GM18951 (cell line): ENCODE measurements around the gene FOXO3.
"Not testable (repeated sequence)": the region's sequence is repeated elsewhere in the genome, so short reads cannot be mapped to it uniquely, and the experiment has no call there.

Experiments
- POLR2A ChIP-seq: IDR thresholded peaks from 4 replicates; pipeline ENCODE4 v1.6.1; 2011; ENCODE audit warnings: mild to moderate bottlenecking; ENCODE audit not compliant: insufficient read length, insufficient read depth; ENCODE audit errors: extremely low read depth
- in situ Hi-C: fragments of 300-500 bp; cut with MboI; formaldehyde crosslinking; loops from one replicate; pipeline ENCODE4 v1.12.0; 2022; ENCODE audit warnings: low sequenced_read_pairs, mixed read lengths, inconsistent platforms; ENCODE audit not compliant: unreplicated experiment

FOXO3 gene

GRCh38 chr6:108650325-108650724, 89.6 kb downstream of the FOXO3 start:
- no peak for TF ChIP-seq POLR2A
- in situ Hi-C loops: no loop called here

- in situ Hi-C loops: no loop called here
- no peak for TF ChIP-seq POLR2A
Measured at GRCh38 chr6:108650781-108651180, 90.1 kb downstream of the FOXO3 start.

- no peak for TF ChIP-seq POLR2A
- in situ Hi-C loops: no loop called here
Measured at GRCh38 chr6:108651340-108652227, 90.9 kb downstream of the FOXO3 start.

GRCh38 chr6:108652375-108652774, 91.7 kb downstream of the FOXO3 start:
- TF ChIP-seq POLR2A: no peak
- in situ Hi-C loops: no loop called here

GRCh38 chr6:108653949-108654348, 93.2 kb downstream of the FOXO3 start:
- in situ Hi-C loops: no loop called here
- TF ChIP-seq POLR2A: no peak

GRCh38 chr6:108654465-108655106, 93.9 kb downstream of the FOXO3 start:
- TF ChIP-seq POLR2A: no peak
- in situ Hi-C loops: no loop called here

- no peak for TF ChIP-seq POLR2A
- in situ Hi-C loops: no loop called here
Measured at GRCh38 chr6:108655806-108656651, 95.3 kb downstream of the FOXO3 start.

- TF ChIP-seq POLR2A: no peak
- in situ Hi-C loops: no loop called here
Measured at GRCh38 chr6:108656836-108657235, 96.1 kb downstream of the FOXO3 start.

- TF ChIP-seq POLR2A: no peak
Measured at GRCh38 chr6:108658174-108658573, 97.5 kb downstream of the FOXO3 start.

GRCh38 chr6:108658785-108659184, 98.1 kb downstream of the FOXO3 start:
- in situ Hi-C loops: not testable (repeated sequence)

More at GRCh38 chr6:108658174-108658573, 97.5 kb downstream of the FOXO3 start:
- in situ Hi-C loops: no loop called here

- TF ChIP-seq POLR2A: no peak
- in situ Hi-C loops: no loop called here
Measured at GRCh38 chr6:108660251-108660650, 99.5 kb downstream of the FOXO3 start.

GRCh38 chr6:108661430-108661829, 100.7 kb downstream of the FOXO3 start:
- in situ Hi-C loops: no loop called here
- no peak for TF ChIP-seq POLR2A

- no peak for TF ChIP-seq POLR2A
- in situ Hi-C loops: no loop called here
Measured at GRCh38 chr6:108661982-108662381, 101.3 kb downstream of the FOXO3 start.
